A673 (cell line): ENCODE data around the gene CLCN2. TPM values are rescaled to one million over a fixed set of nuclear protein-coding genes. Genes with fewer than 3 reads are reported as not detected.

Source experiments
- BruUV-seq: library from RNA; stranded (reverse); fragments of 400-500 nt; replicated peaks from 2 replicates; lab custom pipeline; 2021; lab: Mats Ljungman, UMichigan
- CTCF ChIA-PET: fragments of 300-600 bp; sonication (Branson Sonifier 250); formaldehyde crosslinking; loops from one replicate; lab custom pipeline; 2022; ENCODE audit warnings: antibody characterized with exemption; lab: Charles Lee
- POLR2A ChIA-PET: fragments of 300-600 bp; sonication (Branson Sonifier 250); formaldehyde crosslinking; loops from one replicate; lab custom pipeline; 2022; ENCODE audit warnings: antibody characterized with exemption; ENCODE audit not compliant: low non-redundant PET; lab: Charles Lee
- DNase-seq: peaks from one replicate; pipeline ENCODE4 v3.0.0-alpha.2; 2015; ENCODE audit warnings: low spot score
- H3K27ac ChIP-seq: fragments of 200-600 bp; sonication (generic); 2 replicates; pipeline ENCODE4 v1.5.1; 2016; ENCODE audit warnings: mixed run types, low read depth, mild to moderate bottlenecking, mixed read lengths, antibody characterized with exemption, low read length; ENCODE audit not compliant: poor library complexity, severe bottlenecking
- H3K27me3 ChIP-seq: fragments of 200-600 bp; sonication (generic); replicated peaks from 2 replicates; pipeline ENCODE4 v1.6.1; 2017; ENCODE audit warnings: mixed run types, low read depth, mild to moderate bottlenecking, mixed read lengths, antibody characterized with exemption, low read length; ENCODE audit not compliant: insufficient read depth, poor library complexity
- H3K36me3 ChIP-seq: fragments of 200-600 bp; sonication (generic); 2 replicates; pipeline ENCODE4 v1.6.1; 2016; ENCODE audit warnings: mixed run types, mild to moderate bottlenecking, mixed read lengths, antibody characterized with exemption, low read length; ENCODE audit not compliant: insufficient read depth, poor library complexity, severe bottlenecking
- H3K4me1 ChIP-seq: fragments of 200-600 bp; sonication (generic); 2 replicates; pipeline ENCODE4 v1.6.1; 2017; ENCODE audit warnings: mixed run types, mild to moderate bottlenecking, mixed read lengths, antibody characterized with exemption, low read length; ENCODE audit not compliant: insufficient read depth, poor library complexity, severe bottlenecking
- H3K4me3 ChIP-seq: fragments of 200-600 bp; sonication (generic); 2 replicates; pipeline ENCODE4 v1.5.1; 2016; ENCODE audit warnings: low read depth, mixed run types, mild to moderate bottlenecking, mixed read lengths, low read length; ENCODE audit not compliant: poor library complexity, severe bottlenecking
- H3K9me3 ChIP-seq: fragments of 200-600 bp; sonication (generic); 2 replicates; pipeline ENCODE4 v1.6.1; 2016; ENCODE audit warnings: mixed run types, low read depth, mild to moderate bottlenecking, mixed read lengths, antibody characterized with exemption, low read length; ENCODE audit not compliant: poor library complexity, severe bottlenecking
- EZH2 ChIP-seq: fragments of 200-600 bp; sonication (generic); IDR thresholded peaks from 2 replicates; pipeline ENCODE4 v1.6.1; 2017; ENCODE audit warnings: borderline replicate concordance, low read depth, mild to moderate bottlenecking, mixed read lengths, antibody characterized with exemption, low read length; ENCODE audit not compliant: poor library complexity, severe bottlenecking
- intact Hi-C: fragments of 100-400 bp; cut with micrococcal nuclease; formaldehyde crosslinking; loops from one replicate; pipeline ENCODE4 v1.10.0; 2022; ENCODE audit not compliant: unreplicated experiment
- total RNA-seq: library from RNA; stranded (reverse); gene quantifications from 2 replicates; pipeline ENCODE4 v1.2.3, GENCODE V29; 2021
- TF ChIP-seq, protein P1 (sequence below): fragments of 300-800, 200-600 bp; sonication (generic); conservative IDR thresholded peaks from 2 replicates; pipeline ENCODE4 v1.5.1; 2017; ENCODE audit warnings: low read depth, mild to moderate bottlenecking, antibody characterized with exemption, low read length, moderate library complexity, mixed read lengths

CLCN2 gene
- total RNA-seq, 1 experiment from 2014 or later, result 11.2 TPM

GRCh38 chr3:184300378-184300720 lies 61.1 kb downstream of the CLCN2 start:
- BruUV-seq, result no TSS peak
- CTCF ChIA-PET, result no interaction called here

GRCh38 chr3:184299488-184300377 lies 61.7 kb downstream of the CLCN2 start:
- TSS peak; percentile 39 for BruUV-seq
- intact Hi-C loops, result loop anchor here (1.0 to 5.0 kb wide), 2 partner anchors 15 to 127 kb away; partner anchors contain the start of genes AP2M1 and EIF4G1
- no peak for TF ChIP-seq EZH2
- TF ChIP-seq, protein P1, sequence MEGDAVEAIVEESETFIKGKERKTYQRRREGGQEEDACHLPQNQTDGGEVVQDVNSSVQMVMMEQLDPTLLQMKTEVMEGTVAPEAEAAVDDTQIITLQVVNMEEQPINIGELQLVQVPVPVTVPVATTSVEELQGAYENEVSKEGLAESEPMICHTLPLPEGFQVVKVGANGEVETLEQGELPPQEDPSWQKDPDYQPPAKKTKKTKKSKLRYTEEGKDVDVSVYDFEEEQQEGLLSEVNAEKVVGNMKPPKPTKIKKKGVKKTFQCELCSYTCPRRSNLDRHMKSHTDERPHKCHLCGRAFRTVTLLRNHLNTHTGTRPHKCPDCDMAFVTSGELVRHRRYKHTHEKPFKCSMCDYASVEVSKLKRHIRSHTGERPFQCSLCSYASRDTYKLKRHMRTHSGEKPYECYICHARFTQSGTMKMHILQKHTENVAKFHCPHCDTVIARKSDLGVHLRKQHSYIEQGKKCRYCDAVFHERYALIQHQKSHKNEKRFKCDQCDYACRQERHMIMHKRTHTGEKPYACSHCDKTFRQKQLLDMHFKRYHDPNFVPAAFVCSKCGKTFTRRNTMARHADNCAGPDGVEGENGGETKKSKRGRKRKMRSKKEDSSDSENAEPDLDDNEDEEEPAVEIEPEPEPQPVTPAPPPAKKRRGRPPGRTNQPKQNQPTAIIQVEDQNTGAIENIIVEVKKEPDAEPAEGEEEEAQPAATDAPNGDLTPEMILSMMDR, result no peak
- peaks cover 50% of the 10 kb centered on the region for H3K36me3 ChIP-seq
- ChIA-PET CTCF (no interaction called here), POLR2A (no interaction called here)
- H3K4me1 ChIP-seq, result peaks cover 9% of the 10 kb centered on the region
- H3K27me3 ChIP-seq, result no peaks in the 10 kb centered on the region
- H3K27ac ChIP-seq, result peak overlapping the region; percentile 80
- DNase-seq, result no peak
- peak overlapping the region; percentile 88 for H3K4me3 ChIP-seq
- H3K9me3 ChIP-seq, result no peaks in the 10 kb centered on the region

More at GRCh38 chr3:184300378-184300720, 61.1 kb downstream of the CLCN2 start:
- Histone ChIP-seq H3K9me3 (no peaks in the 10 kb centered on the region), H3K27me3 (no peaks in the 10 kb centered on the region), H3K36me3 (peaks cover 56% of the 10 kb centered on the region), H3K27ac (peak overlapping the region; percentile 80), H3K4me3 (peak overlapping the region; percentile 88), H3K4me1 (peaks cover 9% of the 10 kb centered on the region)
- TF ChIP-seq, protein P1, result no peak
- no peak for TF ChIP-seq EZH2
- no peak for DNase-seq
- intact Hi-C loops, result loop anchor here (1.0 kb wide), 1 partner anchor 14 kb away; the partner anchor contains the start of gene EIF4G1
- POLR2A ChIA-PET, result no interaction called here

- peaks cover 9% of the 10 kb centered on the region for H3K4me1 ChIP-seq
- ChIA-PET POLR2A (no interaction called here), CTCF (no interaction called here)
- no TSS peak for BruUV-seq
- TF ChIP-seq EZH2, result no peak
- TF ChIP-seq, protein P1, result no peak
- no peaks in the 10 kb centered on the region for H3K27me3 ChIP-seq
- peaks cover 42% of the 10 kb centered on the region for H3K36me3 ChIP-seq
- H3K4me3 ChIP-seq, result peak within 1 kb of the TSS; percentile 88
- peak within 1 kb of the TSS; percentile 80 for H3K27ac ChIP-seq
- peak; percentile 98 for DNase-seq
- intact Hi-C loops, result loop anchor here (5.0 kb wide), 1 partner anchor 127 kb away; the partner anchor contains the start of gene AP2M1
- no peaks in the 10 kb centered on the region for H3K9me3 ChIP-seq
These were observed 62.5 kb downstream of the CLCN2 start, which contains the start of gene PSMD2 for GRCh38 chr3:184298759-184299487. TSS of gene PSMD2 (plus strand) at chr3:184299241. CDS start at chr3:184299267, 26 bp downstream.
